Activated naive CD4-positive, alpha-beta T cell treated with anti-CD3 and anti-CD28 coated beads for 36 hours (primary cell): ENCODE measurements around the gene TMEM31. TPM values are rescaled to one million over a fixed set of nuclear protein-coding genes. Genes with fewer than 3 reads are reported as not detected.

Source experiments
- CTCF ChIA-PET: fragments of 350-600 bp; sonication (Branson Sonifier 250); formaldehyde crosslinking; loops from one replicate; lab custom pipeline; 2021; ENCODE audit warnings: antibody characterized with exemption; lab: Charles Lee
- DNase-seq: peaks from one replicate; pipeline ENCODE4 v3.0.0-alpha.2; 2020
- H3K27ac Mint-ChIP-seq: one replicate; pipeline ENCODE4 v1.8.0; 2021; ENCODE audit warnings: mild to moderate bottlenecking, mixed read lengths
- H3K27me3 Mint-ChIP-seq: one replicate; pipeline ENCODE4 v1.8.0; 2021; ENCODE audit warnings: low read depth, mixed read lengths
- H3K36me3 Mint-ChIP-seq: one replicate; pipeline ENCODE4 v1.8.0; 2021; ENCODE audit warnings: low read depth, mixed read lengths
- H3K4me1 Mint-ChIP-seq: one replicate; pipeline ENCODE4 v1.8.0; 2021; ENCODE audit warnings: low read depth, mixed read lengths
- H3K4me3 Mint-ChIP-seq: one replicate; pipeline ENCODE4 v1.8.0; 2021; ENCODE audit warnings: mild to moderate bottlenecking, moderate library complexity, mixed read lengths
- H3K9me3 Mint-ChIP-seq: one replicate; pipeline ENCODE4 v1.8.0; 2021; ENCODE audit warnings: mixed read lengths
- intact Hi-C: fragments of 100-400 bp; cut with micrococcal nuclease; formaldehyde crosslinking; loops from one replicate; pipeline ENCODE4 v1.15.1; 2023
- total RNA-seq, 2 experiments: library from RNA; stranded (reverse); gene quantifications; one replicate each; pipeline ENCODE4 v1.2.3, GENCODE V29; 2021

TMEM31 gene, protein sequence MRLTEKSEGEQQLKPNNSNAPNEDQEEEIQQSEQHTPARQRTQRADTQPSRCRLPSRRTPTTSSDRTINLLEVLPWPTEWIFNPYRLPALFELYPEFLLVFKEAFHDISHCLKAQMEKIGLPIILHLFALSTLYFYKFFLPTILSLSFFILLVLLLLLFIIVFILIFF
- total RNA-seq: under 1 TPM in 1 of 2 experiments, not detected in 1; 0.31 TPM

DNA sequence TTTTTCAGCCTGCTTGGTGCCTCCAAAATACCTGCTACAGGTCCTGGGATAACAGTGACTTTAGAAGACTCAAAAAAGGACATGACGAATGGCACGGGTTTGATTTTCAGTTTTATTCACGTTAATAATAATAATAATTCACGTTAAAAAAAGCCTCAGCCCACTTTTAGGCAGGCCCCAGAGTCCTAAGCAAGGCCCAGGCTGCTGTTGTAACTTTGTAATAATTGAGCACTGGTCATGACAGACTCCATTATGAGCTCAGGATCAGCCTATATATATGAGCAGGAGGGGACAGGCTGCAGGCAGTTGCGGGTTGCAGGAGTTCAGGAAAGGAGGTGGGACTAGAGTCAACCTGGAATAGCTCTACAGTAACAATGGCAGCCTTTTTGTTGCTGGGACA, at the start of gene TMEM31:
TSS of gene TMEM31 (plus strand) at position 301 of the 400 bp plus-strand sequence. CDS start 1,350 bp downstream, outside the sequence.
- H3K9me3 Mint-ChIP-seq: no peaks in the 10 kb centered on the region
- intact Hi-C loops: loop anchor here (1.0 to 2.0 kb wide), 4 partner anchors 22 to 178 kb away; no protein-coding TSS in a partner anchor
- H3K4me1 Mint-ChIP-seq: no peaks in the 10 kb centered on the region
- DNase-seq: no peak
- H3K4me3 Mint-ChIP-seq: no peak within 1 kb of the TSS
- no peaks in the 10 kb centered on the region for H3K27me3 Mint-ChIP-seq
- CTCF ChIA-PET: interaction anchor here (0.6 to 2.6 kb wide), 8 partner anchors 8 to 123 kb away, joined by 3 to 9 read pairs (median 4); no protein-coding TSS in a partner anchor
- H3K36me3 Mint-ChIP-seq: no peaks in the 10 kb centered on the region
- no peak within 1 kb of the TSS for H3K27ac Mint-ChIP-seq

DNA sequence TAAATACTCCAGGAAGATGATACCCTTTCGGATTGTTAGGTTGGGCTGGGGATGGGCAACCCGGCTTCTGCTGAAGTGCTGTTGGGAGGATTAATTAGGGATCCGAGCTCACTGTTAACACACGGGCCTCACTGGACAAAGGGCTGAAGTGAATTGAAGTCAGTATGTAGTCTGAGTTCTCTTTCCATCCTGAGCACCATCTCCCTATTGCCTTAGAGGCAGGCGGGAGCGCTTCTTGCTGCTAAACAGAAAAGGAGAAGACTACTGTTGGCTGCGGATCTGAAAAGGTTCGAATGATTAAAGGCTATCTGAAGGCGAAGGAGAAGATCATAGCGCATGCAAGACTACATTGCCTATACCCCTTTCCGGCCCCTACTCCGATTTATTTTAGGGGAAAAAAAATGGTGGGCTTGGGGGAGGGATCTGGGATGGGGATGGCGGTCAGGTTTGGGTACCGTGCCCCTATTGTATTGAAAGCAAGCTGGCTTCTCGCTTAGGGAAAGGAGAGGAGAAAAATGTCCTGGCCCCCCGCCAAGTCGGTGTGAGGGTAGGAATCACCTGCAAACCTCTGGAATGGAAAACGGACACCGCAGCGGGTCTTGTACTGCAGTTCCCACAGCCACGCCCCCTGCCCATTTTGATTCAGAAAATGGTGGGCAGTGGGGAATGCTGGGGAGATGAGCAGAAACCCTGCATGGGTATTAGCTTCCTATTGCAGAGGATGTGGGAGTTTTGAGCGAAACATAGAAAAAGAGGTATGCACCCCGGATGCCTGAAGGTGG, 46.5 kb upstream of the TMEM31 start:
- Mint-ChIP-seq H3K27ac (no peak overlapping the region), H3K36me3 (no peaks in the 10 kb centered on the region), H3K27me3 (peaks cover 14% of the 10 kb centered on the region), H3K9me3 (no peaks in the 10 kb centered on the region), H3K4me3 (no peak overlapping the region), H3K4me1 (no peaks in the 10 kb centered on the region)
- no peak for DNase-seq
- CTCF ChIA-PET: no interaction called here
- intact Hi-C loops: no loop called here

DNA sequence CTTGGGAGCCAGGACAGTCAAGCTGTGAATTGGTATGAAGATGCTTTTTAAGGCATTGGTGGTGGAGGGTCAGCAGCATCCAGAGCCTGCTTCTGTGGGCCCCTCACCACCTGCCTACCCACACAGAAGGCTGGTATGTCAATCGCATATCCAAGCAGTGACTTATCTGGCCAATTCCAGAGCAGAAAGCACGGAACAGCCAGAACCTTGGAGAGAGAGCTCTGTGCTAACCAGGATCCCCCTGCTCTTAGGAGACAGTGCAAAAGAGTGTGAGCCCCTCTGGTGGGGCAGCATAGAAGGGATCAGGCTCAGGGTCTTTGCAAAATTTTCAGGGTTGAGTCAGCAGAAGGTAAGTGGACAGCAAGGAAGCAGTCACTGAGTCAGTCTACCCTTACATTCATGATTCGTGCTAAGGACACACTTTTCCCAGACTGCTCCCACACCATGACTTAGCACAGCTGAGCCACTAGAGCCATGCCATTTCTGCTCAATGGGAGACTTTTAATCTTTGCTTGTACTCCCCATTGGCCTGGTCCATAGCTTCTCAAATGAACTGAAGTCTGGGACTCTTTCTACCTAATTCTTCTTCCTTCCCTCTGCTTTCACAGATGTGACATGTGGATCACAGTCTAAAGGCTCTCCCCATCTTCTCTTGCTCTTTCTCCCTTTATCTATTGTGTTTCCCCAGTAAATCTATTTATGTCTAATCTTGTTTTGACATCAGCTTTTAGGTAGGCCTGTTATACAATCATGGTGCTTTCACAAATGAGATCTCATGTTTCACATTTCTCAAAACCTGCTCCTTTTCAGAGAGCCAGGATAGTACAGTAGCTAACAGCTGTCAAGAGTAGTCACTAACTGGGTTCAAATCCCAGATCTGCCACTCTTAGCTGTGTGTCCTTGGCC, 44.3 kb upstream of the TMEM31 start:
- Mint-ChIP-seq H3K9me3 (no peaks in the 10 kb centered on the region), H3K36me3 (no peaks in the 10 kb centered on the region), H3K4me1 (no peaks in the 10 kb centered on the region), H3K27me3 (peaks cover 14% of the 10 kb centered on the region), H3K4me3 (no peak overlapping the region), H3K27ac (no peak overlapping the region)
- no peak for DNase-seq
- intact Hi-C loops: no loop called here
- CTCF ChIA-PET: no interaction called here

DNA sequence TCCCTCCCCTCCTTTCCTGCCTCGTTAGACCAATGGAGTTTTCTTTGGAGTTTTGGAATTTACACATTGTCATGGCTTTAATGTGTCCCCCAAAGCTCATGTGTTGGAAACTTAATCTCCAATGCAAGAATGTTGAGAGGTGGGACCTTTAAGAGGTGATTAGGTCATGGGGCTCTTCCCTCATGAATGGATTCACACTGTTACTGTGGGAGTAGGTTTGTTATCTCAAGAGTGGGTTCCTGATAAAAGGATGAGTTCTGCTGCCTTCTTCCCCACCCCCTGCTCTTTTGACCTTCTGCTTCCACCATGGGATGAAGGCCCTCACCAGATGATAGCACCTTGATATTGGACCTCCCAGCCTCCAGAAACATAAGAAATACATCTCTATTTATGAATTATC, 41.0 kb upstream of the TMEM31 start:
- Mint-ChIP-seq H3K4me1 (no peaks in the 10 kb centered on the region), H3K36me3 (peaks cover 1% of the 10 kb centered on the region), H3K9me3 (no peaks in the 10 kb centered on the region), H3K4me3 (no peak overlapping the region), H3K27ac (no peak overlapping the region), H3K27me3 (peaks cover 1% of the 10 kb centered on the region)
- CTCF ChIA-PET: no interaction called here
- intact Hi-C loops: no loop called here
- no peak for DNase-seq

DNA sequence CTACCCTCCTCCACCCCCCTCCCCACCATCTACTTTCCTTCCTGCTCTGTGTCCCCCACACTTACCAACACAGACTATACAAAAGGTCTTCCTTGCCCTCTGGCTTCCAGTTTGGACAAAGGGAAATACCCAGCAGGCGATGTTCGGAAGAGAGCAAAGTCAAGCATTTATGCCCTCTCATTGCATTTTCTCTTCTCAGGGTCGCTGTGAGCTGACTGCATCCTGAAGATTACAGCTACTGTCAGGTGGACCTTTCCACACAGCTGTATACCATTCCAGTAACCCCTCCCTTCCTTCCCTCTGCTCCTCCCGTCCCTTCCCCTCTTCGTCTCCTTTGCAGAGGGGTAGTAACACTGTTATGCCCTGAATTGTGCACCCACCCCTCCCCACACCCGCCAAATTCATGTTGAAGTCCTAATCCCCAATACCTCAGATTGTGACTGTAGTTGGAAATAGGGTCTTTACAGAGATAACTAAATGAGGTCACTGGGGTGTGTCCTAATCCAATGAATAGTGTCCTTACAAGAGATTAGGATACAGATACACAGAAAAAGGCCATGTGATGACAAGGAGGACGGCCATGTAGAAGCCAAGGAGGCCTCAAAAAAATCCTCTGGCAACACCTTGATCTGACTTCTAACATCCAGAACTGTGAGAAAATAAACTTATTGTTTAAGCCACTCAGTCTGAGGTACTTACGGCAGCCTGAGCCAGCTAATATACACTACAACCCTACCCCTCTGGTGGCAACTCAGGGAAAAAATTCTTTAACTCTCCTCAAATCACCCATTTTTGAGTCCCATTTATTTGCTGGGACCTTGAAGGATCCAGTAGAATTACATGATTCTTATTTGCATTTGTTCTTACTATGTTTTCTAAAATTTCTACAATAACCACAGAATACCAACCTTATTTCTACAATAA, 35.9 kb upstream of the TMEM31 start:
- Mint-ChIP-seq H3K4me3 (no peak overlapping the region), H3K36me3 (peaks cover 24% of the 10 kb centered on the region), H3K27ac (no peak overlapping the region), H3K27me3 (no peaks in the 10 kb centered on the region), H3K9me3 (no peaks in the 10 kb centered on the region), H3K4me1 (peaks cover 2% of the 10 kb centered on the region)
- DNase-seq: no peak
- CTCF ChIA-PET: no interaction called here
- intact Hi-C loops: no loop called here

DNA sequence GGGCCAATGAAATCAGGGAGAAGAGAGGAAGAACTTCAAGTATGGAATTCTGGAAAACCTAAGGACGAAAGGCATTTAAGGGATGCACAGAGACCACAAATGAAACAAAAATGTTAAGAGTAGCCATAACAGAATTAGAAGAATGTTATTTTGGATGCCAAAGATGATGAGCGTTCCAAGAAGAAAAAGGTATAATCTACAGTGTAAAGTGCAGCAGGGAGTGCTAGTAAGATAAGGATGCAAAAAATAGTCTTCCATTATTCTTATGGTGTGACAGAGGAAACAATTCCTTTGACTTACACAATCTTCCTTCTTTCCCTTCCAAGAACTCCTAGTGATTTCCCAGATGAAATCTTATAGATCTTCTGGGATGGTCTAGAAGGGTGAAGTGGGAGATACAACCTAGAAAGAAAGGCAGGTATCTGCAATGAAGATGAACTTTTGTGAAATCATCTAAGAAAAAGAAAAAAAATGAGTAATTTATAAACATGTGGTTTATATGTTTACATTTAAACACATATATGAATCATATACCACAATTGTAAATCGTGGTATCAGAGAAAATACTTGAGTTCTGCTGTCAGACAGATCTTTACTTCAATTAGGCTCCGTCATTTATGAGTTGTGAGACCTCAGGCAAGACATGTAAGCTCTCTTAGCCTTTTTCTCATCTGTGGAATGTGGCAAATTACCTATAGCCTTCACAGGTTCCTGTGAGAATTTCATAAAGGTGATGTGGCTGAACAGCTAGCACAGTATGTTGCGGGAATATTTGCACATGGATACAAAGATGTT, 32.3 kb upstream of the TMEM31 start:
- Mint-ChIP-seq H3K36me3 (peaks cover 27% of the 10 kb centered on the region), H3K27me3 (no peaks in the 10 kb centered on the region), H3K9me3 (no peaks in the 10 kb centered on the region), H3K4me3 (no peak overlapping the region), H3K27ac (no peak overlapping the region), H3K4me1 (peaks cover 4% of the 10 kb centered on the region)
- CTCF ChIA-PET: no interaction called here
- no peak for DNase-seq
- intact Hi-C loops: no loop called here

DNA sequence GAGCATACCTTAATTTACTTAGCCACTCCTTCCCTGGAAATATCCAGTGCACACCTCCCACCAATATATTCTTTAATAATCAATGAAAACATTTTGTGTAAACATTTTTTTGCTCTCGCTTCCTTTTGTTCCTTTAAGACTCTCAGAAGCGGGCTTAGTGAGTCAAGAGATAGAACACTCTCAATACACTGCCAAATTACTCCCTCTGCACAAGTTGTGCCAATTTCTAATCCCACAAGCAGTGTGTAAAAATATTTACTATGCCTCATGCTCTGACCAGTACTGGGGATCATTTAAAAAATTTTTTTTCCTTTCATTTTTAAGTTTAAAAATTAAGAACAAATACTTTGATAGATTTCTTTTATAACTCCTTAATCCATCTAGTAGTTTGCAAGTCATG, 29.3 kb upstream of the TMEM31 start:
- H3K4me1 Mint-ChIP-seq: peaks cover 14% of the 10 kb centered on the region
- no peak for DNase-seq
- peaks cover 36% of the 10 kb centered on the region for H3K36me3 Mint-ChIP-seq
- H3K27me3 Mint-ChIP-seq: no peaks in the 10 kb centered on the region
- no peak overlapping the region for H3K27ac Mint-ChIP-seq
- H3K4me3 Mint-ChIP-seq: no peak overlapping the region
- H3K9me3 Mint-ChIP-seq: no peaks in the 10 kb centered on the region
- intact Hi-C loops: loop anchor here (10.0 kb wide), 1 partner anchor 377 kb away; no protein-coding TSS in a partner anchor
- CTCF ChIA-PET: no interaction called here

DNA sequence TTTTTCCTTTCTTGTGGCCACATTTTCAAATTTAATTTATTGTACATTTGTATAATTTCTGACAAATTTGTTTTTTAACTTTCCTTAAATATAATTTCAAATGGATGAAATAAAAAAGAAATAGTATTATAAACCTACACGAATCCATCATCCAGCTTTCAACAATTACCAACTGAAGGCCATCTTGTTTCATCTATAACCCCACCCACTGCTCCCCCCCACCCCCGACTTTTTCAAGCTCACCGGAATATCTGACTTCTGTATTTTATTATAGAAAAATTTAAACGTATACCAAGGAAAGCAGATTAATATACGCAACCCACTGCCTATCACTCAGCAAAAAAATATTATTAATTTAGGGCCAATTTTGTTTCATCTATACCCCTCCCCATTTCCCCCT, 25.3 kb upstream of the TMEM31 start:
- CTCF ChIA-PET: interaction anchor here (0.8 to 1.1 kb wide), 2 partner anchors 22 to 55 kb away, joined by 3 read pairs; no protein-coding TSS in a partner anchor
- intact Hi-C loops: loop anchor here (5.0 to 10.0 kb wide), 3 partner anchors 381 to 1088 kb away; partner anchors contain the start of gene ARMCX5
- peak; percentile 7 for DNase-seq

DNA sequence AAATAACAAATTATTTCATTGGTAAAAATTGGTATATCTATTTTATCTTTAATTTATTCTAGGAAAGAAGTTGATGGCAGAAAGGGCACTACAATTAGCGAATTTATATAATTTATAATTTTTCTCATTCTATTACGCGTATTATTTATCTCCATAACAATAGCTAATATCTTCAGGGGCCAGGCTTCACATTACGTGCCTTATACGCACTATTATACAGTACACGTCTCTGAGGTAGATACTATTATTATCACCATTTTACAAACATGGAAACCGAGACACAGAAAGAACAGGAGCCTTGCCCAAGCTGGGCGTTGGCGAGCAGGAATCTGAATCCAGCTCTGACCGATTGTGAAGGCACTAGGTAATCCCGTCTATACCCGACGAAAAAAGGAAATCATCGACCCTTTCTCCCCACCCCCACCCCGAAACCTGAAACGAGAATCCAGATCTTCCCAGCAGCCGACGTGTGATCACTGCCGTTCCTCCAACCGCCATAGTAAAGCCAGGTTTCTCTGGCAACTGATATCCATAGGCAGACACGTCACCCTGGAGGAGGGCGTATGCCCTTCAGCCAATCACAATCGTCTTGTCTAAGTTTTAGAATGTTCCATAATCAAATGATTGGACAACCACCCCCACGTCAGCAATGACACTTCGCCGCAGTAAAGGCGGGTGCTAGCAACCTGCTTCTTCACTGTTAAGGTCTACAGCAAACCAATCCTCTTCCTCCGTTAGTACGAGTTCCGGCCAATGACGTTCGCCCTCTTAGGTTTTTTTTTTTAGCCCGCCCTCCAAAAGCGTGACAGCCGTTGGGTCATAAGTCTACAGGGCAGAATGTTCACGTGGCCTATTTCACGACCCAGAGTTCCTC, 24.3 kb upstream of the TMEM31 start, which contains the start of gene MORF4L2:
TSS of gene MORF4L2 (minus strand) at position 501 of the 874 bp plus-strand sequence. CDS start 9,672 bp downstream, outside the sequence.
- no peaks in the 10 kb centered on the region for H3K9me3 Mint-ChIP-seq
- no peaks in the 10 kb centered on the region for H3K27me3 Mint-ChIP-seq
- peaks cover 16% of the 10 kb centered on the region for H3K36me3 Mint-ChIP-seq
- peak within 1 kb of the TSS; percentile 90 for H3K27ac Mint-ChIP-seq
- CTCF ChIA-PET: interaction anchor here (0.6 to 1.1 kb wide), 4 partner anchors 10 to 194 kb away, joined by 3 to 4 read pairs (median 4); no protein-coding TSS in a partner anchor
- intact Hi-C loops: loop anchor here (1.0 to 10.0 kb wide), 10 partner anchors 58 to 1089 kb away; partner anchors contain the start of genes ARMCX5, TCEAL1 and ZCCHC18
- peaks cover 11% of the 10 kb centered on the region for H3K4me1 Mint-ChIP-seq
- DNase-seq: peak; percentile 93
- H3K4me3 Mint-ChIP-seq: peak within 1 kb of the TSS; percentile 81

More for the DNA sequence above, 25.3 kb upstream of the TMEM31 start:
- H3K9me3 Mint-ChIP-seq: no peaks in the 10 kb centered on the region
- no peaks in the 10 kb centered on the region for H3K27me3 Mint-ChIP-seq
- peaks cover 11% of the 10 kb centered on the region for H3K4me1 Mint-ChIP-seq
- peak overlapping the region; percentile 90 for H3K27ac Mint-ChIP-seq
- peaks cover 17% of the 10 kb centered on the region for H3K36me3 Mint-ChIP-seq
- peak overlapping the region; percentile 81 for H3K4me3 Mint-ChIP-seq
